HuH-7 (cell line): Measurements from ENCODE around the gene SSPN.
A peak's percentile ranks its signal among the peaks of the same experiment; 100 is the strongest.

Experiments used
- DNase-seq: peaks from one replicate; pipeline ENCODE4 v3.0.0; 2011; ENCODE audit warnings: low spot score

SSPN gene

DNA sequence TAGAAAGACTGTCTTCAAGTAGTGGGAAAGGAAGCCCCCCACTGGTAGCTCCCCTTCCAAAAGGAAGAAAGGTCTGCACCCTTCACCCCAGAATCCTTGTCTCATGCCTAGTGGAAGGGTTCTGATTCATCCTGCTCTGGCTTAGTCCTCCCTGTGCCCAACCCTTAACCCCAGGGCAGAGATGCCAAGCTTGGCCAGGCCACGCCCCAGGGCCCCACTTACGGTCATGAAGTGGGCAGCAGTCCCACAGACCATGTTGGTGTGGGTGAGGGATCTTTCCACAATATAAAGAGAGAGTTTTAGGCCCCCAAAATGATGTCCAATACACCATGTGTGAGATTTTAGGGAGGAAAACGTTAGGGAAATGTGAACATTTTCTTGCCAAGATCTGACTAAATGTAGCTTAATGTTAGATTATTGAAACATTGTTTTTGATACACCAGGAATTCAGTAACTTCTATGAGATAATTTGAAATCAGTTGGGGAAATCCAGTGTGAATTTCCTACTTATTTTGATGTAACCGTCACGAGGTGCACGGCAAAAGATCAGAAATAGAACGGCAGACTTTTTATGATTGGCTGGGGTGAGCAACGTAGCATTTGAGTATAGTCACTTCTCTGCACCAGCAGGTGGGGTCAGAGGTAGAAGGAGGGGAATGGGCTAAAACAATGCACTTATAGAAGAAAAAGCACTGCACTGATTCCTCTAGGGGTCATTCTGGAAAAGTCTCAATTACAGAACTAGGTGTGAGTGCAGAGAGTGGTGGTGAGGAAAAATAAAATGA, 8.2 kb upstream of the SSPN start:
- DNase-seq = peak; percentile 19

DNA sequence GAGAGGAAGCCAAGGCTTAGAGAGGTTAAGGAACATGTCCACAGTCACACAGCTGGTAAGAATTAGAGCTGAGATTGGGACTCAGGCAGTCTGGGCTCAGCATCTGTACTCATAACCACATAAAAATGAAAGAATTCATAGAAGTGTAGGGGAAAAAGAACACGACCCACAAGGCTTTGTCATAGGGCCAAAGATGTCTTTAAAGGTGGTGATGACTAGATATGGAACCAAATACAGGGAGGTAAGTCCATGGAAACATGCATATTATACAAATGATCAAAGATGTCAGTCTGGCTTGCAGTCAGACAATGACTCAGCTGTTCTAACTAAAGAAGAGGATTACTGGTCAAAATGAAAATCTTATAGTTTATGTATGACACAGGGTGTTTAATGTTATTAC, 7.2 kb upstream of the SSPN start:
- no peak for DNase-seq

DNA sequence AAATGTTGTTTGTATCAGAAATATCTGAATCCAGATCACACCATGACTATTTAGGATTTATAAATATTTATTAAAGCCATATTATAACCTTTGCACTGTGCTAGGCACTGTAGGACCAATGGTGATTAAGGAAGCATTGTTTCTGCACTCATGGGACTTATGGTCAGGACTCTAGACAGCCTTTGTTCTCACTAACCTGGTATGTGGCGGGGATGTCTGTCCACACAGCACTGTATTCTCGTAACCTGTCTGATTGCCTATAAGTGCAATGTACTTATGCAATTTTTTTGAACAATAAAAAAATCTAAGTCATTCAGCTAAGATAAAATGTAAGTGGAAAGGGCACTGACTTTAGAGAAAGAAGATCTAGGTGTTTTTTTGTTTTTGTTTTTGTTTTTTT, 6.7 kb upstream of the SSPN start:
- no peak for DNase-seq

DNA sequence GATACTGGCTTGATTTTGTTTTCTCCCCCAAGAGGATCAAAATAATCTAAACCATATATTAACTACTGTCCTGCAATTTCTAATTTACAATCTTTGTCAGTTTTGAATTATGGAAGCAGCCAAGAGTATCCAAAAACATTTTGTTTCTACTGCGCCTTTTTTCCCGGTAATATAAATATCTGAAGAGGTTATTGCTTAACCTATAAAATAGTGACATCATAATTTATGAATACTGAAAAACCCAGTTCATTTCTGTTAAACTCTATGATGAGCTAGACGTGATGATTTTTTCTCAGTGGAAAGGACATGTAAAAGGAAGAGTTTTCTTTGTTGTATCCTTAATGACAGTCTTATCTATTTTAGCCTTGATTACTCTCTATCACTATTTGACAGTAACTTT, 3.2 kb upstream of the SSPN start:
- DNase-seq = no peak

DNA sequence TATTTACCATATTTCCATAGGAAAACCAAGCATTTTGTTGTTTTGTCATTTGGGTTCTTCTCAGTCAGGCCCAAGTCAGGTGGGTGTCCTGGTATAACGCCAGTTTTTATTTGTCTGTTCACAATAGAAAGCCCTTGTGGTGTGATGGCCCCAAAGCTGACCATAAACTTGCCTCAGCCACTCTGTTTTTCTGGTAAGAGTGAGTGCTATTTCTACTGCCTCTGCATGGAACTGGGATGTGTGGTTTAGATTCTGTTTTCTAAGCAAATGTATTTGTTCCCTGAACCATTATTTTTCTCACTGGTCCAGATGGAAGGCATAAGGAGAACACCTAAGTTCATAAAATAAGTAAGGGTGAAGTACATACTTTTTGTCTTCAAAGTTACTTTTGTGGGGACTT, 1.8 kb upstream of the SSPN start:
- DNase-seq = no peak

DNA sequence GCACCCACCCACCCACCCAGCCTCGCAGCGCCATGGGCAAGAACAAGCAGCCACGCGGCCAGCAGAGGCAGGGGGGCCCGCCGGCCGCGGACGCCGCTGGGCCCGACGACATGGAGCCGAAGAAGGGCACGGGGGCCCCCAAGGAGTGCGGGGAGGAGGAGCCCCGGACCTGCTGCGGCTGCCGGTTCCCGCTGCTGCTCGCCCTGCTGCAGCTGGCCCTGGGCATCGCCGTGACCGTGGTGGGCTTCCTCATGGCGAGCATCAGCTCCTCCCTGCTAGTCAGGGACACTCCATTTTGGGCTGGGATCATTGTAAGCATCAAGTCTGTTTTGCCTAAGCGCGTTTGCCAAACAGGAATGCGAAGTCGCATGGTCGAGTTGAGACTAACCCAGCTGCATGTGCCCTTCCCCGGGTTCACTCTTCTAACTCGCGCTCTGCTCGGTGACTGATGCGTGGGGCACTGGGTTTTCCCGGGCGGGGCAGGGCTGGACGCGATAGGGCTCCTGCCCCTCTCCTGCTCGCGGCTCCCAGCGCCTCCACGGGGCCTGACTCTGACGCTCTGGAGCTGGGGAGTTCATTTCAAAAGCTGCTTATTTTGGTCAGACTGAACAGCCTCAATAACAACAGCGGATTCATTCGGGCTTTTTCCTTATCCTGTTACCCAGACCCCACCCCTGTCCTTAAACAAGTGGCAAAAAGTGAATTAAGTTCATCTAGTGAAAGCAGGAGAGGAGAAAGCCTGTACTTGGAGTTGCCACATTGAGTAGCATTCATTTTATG, 458 bp downstream of the SSPN start:
- DNase-seq = peak; percentile 49

DNA sequence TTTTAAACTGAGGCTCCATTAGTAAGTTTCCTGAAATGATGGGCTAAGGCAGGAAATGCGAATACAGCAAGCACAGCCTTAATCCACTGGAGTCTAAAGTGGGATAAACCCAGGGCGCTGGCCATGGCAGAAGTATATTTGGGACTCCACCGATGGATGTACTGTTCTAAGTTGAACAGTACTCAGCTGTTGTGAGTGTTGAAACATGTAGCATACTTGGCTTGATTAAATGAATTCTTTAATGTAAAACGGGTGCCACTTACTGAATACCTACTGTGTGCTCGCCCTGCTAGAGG, 996 bp downstream of the SSPN start:
- DNase-seq = no peak

DNA sequence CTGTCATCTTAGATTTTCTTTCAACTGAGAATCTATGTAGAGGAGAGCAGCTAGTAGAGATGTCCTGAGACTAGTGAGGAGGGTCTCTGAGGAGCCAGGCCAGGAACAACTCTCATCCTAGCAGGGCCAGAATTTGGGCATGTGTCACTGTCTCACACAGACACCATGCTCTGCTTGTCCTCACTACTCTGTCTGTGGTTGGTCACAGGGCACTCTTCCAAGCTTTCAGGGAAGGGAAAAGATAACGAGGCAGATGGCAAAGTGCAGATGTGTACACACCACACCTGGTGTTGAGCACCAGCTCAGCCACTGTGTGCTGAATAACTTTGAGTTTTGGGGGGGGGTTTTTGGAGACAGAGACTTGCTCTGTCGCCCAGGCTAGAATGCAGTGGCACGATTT, 2.5 kb downstream of the SSPN start:
- no peak for DNase-seq

DNA sequence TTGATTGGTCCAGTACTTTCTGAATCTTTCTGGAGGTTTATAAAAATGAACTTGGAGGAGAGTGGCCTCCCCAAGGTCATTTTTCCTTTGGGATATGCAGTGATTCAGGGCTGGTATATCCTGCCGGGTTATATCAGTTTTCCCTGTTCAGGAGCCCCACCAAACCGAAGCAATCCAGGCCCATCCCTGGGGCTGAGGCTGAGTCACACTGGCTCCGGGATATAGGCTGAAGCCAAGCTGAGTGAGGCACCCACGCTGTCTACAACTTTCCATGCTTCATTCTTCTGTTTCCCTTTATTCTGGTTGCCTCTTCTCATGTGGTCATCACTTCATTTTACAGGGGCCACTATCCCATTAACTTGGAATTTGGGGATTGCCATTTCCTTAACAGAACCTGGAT, 3.4 kb downstream of the SSPN start:
- no peak for DNase-seq

DNA sequence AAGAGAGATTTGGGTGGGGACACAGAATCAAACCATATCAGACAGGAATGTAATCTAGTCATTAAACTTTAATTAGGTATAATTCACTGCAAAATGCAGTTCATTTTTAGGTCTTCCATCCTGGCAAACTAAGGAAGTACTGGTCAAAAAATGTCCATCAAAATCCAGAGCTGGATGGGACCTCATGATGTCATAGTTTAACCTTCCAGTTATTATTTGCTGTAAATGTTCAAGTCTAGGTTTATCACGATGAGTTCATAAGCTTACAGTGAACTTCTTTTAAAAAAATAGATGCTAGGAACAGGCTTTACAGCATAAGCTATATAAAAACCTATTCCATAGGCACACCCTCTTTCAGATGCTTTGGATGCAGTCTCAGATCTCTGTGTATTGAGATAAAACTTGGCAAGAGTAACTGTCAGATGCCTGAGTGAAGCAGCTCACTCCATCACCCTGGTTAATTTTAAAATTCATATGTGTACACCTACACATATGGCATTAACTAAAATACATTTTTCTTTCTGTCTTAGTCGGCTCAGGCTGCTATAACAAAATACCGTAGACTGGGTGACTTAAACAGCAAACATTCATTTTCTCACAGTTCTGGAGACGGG, 7.9 kb downstream of the SSPN start:
- DNase-seq = no peak

DNA sequence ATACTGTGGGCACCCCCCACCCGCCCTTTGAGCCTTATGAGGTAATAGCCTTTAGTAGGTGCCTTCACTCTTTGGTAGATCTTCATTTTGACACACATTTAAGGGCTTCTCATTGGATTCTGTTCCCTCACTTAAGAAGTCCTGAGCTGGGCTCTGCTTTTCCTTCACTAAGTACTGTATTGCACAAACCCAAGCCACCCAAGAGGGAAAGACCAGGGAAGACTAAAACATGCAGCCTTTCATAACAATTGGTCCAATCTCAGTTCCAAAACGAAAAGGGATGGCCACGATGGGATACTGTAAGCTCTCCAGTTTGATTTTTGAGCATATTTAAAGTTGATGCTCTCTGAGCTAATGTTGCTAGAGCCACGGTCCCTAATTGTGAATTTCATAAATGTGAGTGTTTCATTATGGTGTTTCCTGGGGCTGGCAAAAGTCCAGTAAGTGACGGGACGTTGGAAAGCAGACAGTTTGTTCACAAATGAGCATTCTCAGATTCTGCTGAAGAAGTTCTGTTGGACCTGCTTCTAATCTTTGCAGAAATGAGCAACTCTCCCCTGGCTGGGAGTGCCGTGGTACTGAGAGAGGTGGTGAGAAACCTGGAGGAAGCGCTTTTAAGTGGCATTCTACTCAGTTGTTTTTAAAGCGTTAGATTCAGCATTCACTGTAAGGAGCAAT, 9.4 kb downstream of the SSPN start:
- no peak for DNase-seq

DNA sequence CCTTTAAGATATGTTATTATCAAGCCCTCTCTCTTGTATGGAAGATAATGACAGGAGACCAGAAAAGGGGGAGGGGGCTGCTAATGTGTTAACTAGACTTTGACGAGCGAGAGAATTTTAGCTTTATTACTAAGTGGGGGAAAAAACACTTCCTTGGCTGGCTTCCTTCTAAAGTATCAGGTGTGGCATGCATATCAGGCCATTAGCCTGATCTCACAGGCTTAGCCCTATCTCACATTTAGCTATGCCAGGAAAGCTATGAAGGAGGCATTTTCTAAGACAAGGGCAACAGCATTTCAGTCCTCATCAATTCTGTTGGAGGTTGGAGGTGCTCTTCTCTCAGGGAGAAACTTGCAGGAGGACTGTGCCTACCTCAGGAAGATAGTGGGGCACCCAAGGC, 9.9 kb downstream of the SSPN start:
- no peak for DNase-seq

DNA sequence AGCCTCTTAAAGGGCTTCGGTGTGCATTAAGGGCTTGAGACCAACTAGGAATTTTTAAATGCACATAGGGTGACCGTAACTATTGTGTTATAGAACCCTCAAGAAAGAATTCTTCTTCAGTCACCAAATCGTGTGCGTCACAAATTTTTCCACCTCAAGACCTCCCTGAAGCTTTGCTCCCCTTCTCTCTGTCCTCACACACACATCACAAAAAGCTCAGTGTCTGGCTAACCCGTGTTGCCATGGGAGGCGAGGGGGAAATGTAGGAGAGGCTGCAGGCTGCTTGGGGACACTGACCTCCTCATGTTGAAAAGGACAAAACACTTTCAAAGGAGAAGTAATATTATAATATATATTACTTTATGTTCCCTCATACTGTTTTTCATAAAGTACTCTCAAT, 10.6 kb downstream of the SSPN start:
- DNase-seq = no peak

DNA sequence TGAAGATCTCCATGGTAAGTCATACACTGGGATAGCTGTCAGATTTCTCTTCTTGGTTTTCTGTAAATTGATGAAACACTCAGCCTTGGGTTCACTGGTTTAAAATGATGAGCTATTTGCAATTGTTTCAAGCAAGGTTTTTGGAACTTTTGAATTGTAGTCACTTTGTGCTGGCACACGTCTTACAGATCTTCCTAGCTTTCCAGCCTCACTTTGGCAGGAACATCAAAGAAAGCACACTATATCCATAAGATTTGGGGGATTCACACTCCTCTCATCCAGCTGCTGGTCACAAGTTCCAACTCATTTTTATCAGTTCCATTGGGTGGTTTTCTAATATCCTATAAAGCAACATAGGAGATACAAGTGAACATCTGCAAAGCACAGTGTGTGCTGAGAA, 16.0 kb downstream of the SSPN start:
- no peak for DNase-seq

DNA sequence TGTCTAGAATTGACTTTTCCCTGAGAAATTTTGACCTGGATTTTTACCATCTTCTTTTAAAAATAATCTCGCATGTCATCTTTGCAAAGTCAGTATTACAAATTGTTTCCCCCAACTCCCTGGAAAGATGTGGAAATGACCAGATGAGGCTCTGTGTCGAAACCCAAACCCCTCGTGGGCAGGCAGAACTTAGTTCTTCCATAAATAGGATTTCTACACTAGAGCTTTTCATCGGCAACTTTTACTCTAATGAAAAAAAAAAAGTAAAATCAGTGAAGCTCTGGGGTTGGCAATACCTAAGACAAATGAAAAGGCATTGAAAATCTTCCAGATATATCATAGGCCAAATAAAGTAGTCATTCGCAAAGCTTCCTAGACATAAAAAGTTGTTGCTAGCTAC, 17.0 kb downstream of the SSPN start:
- no peak for DNase-seq

DNA sequence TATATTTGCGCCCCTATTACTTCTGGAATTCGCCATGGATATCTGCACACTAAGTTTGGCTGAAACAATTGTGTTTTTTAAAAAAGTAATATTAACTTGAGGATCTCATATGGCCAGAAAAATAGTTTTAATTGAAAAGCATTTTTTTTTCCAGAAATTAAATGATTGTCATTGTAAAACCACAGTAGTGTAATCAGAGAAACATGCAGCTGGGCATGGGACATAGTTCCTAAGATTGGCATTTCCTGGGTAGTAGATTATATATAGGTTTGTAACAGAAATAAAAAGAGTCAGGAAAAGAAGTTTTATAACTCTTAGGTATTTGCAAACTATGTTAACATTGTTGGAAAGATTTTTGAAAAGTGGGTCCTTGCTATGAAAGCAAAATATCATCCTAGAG, 17.6 kb downstream of the SSPN start:
- DNase-seq = no peak

DNA sequence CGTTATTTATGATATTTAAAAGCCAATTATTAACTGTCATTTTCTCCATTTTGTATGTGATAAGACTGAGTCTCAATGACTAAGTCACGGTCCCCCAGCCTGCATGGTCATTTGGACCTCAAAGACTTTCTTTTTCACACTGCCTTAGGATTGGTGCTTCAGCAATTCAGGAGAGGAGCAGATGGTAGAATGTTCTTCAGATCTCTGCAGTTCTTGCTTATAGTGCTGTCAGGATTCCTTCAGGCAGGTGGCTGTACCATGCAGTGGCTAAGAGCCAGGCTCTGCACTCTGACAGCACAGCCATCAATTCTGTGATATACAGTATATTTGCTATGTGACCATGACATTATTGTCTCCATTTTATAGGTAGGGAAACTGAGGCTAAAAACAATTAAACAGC, 18.7 kb downstream of the SSPN start:
- no peak for DNase-seq

DNA sequence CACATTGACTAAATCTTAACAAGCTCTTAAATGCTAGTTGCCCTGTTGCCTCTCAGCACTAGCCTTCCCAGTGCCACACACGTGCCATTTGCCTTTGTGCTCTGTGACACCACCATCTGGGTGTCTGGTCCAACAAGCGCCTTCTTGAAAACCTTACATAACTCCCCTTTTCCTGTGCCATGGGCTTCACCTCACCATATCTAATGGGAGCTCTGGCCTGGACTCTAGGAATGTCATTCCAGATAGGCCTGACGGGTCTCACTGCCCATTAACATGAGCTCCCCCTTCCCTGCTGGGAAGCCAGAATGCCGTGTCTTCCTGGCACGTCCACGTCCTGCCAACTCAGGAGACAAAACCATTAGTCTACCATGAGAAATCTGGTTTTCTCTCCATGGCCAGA, 24.4 kb downstream of the SSPN start:
- DNase-seq = no peak

DNA sequence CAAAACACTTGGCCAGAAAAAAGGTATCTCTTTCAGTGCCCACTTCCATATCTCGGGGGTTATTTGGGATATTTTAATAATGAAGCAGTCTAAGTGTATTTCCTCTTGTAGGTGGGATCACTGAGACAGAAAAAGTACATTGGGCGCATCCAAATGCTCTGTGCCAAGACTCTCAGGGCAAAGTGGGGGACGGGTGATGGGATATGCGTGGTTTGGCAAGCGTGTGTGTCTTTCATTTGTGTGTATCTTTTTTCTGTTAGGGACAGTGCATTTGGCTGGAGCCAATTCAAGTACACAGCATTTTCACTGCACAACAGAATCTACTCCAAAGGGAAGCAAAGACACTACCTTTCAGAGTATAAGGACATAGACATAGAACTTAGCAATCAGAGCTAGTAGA, 29.3 kb downstream of the SSPN start:
- DNase-seq = no peak

DNA sequence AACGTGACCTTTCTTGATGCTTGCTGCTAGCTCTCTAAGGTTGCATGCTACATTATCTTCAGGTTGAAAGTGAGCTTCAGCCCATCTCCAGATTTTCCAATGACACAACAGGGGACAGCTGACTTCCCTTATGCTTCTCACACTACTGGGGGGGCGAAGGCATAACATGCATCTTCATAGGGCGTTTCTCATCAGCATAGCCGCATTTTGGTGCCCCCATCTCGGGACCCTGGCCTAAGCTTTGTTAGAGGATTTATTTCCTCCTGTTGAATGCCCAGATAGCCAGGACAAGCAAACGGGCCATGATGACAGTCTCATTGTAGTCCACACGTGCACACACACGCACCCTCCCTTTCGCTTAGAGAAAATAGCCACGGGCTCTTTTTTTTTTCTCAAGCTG, 30.7 kb downstream of the SSPN start:
- no peak for DNase-seq

DNA sequence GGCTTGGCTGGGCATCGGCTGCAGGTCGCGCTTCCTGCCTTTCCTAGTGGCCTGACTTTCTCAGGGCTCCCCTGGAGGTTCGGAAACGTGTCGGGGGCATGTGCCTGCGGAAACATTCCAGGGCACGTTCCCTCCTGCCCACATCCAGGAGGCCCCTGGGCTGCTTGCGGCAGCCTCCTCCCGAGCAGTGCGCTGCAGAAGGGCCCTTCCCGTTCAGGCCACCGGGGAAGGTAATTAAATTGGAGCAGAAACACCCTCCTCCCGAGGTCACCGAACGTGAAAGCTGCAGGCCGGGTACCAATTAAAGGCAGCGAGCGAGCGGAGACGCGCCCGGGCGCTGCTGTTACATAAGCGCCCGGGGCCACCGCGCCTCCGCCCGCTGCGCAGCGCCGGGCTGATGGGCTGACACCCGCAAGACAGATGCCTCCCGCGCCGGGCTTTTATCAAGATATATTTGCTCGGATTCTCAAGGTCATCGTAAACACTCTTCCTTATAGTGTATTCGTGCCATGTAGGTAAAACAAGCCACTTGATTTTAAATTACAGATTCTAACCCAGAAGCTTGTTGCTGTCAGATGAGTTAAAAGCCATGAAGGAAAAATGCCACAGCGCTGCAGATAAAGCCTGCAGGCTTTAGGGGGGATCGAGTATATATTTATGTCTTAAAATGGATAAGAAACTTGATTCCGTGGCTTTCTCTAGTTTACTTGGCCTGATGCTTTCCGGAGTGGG, 31.4 kb downstream of the SSPN start:
- no peak for DNase-seq

DNA sequence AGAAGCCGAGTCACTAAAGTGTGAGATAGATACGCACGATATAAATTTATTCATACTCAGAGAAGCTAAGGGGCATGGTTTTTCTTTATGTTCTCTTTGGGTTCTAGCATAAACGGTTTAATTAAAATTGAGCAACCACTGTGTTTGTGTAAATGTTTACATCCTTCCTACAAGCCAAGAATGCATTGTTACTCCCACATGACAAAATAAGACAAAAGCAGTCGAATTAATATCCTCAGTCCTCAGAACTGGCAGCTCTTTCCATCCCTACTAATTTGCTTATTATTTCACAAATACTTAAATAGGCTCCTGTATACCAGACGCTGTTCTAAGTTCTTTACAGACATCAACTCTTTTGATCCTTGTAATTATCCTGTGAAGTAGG, 32.0 kb downstream of the SSPN start:
- no peak for DNase-seq
